HG03469 (cell line): ENCODE results near the gene NES.
"Not testable (repeated sequence)": the region's sequence is repeated elsewhere in the genome, so short reads cannot be mapped to it uniquely, and the experiment has no call there.

Experiments used
- ATAC-seq: cut with Tn5 transposase; IDR thresholded peaks from one replicate; pipeline ENCODE4 v1.9.1; 2021; ENCODE audit warnings: mild to moderate bottlenecking, moderate library complexity, moderate number of reproducible peaks; ENCODE audit not compliant: unreplicated experiment

NES gene

GRCh38 chr1:156648496-156648895 is 28.7 kb downstream of the NES start:
- no peak for ATAC-seq

DNA sequence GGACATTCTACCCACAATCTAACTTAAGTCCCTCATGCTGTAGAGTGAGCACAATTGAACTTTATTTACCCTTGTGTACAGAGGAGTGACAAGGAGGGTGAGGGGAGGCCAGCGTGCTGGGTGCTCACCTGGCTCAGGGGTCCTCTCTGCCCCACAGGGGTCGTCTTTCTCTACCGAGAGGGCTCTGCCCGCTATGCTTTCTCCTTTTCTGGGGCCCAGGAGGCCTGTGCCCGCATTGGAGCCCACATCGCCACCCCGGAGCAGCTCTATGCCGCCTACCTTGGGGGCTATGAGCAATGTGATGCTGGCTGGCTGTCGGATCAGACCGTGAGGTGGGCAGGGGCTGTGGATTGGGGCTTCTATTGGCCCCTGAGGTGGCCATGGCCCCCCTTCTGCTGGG is 29.9 kb downstream of the NES start:
- no peak for ATAC-seq

DNA sequence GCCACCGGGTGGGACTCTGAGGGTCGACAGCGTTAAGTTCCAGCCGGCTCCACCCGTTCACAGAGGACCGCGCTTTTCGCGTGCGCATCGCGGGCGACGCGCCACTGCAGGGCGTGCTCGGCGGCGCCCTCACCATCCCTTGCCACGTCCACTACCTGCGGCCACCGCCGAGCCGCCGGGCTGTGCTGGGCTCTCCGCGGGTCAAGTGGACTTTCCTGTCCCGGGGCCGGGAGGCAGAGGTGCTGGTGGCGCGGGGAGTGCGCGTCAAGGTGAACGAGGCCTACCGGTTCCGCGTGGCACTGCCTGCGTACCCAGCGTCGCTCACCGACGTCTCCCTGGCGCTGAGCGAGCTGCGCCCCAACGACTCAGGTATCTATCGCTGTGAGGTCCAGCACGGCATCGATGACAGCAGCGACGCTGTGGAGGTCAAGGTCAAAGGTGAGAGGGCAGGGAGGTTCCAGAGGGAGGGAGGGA is 30.4 kb downstream of the NES start:
- ATAC-seq, result no peak

DNA sequence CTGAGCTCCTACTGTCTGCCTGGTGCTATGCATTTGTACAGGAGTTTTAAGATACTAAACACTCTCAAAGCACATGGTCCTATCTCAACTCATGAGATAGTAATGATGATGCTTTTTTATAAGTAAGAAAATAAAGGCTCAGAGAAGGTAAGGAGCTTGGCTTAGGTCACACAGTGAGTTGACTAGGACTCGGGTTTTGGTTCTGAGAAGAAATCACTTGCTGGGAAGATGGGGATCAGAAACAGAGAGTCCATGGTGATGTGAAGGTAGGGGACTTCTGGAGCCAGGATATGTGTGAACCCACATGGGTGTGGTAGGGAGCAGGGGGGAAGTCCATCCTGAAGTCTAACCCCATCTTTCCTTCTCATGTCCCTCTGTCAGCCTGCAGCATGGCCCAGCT is 31.5 kb downstream of the NES start:
- ATAC-seq, result no peak

DNA sequence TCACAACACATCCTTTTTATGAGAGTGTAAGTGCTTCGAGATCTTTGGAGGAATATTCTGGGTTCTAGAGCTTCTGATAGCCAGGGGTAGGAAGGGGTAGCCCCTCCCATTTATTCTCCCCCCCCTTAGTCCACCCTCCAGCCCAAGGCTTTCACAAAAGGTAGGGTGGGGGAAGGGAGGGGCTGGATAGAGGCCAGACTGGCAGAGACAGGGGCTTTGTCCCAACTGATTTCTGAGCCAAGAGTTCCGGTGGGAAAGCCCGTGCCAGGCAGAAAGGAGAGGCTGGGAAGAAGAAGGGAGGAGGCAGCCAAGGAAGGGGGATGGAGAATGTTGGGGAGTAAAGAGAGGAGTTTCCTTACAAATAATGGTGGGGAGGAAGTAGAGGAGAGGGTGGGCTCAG is 32.2 kb downstream of the NES start:
- ATAC-seq, result no peak

GRCh38 chr1:156644640-156645039 is 32.6 kb downstream of the NES start:
- ATAC-seq, result no peak

GRCh38 chr1:156644146-156644545 is 33.1 kb downstream of the NES start:
- ATAC-seq, result no peak

GRCh38 chr1:156643778-156644092 is 33.5 kb downstream of the NES start:
- ATAC-seq, result no peak

DNA sequence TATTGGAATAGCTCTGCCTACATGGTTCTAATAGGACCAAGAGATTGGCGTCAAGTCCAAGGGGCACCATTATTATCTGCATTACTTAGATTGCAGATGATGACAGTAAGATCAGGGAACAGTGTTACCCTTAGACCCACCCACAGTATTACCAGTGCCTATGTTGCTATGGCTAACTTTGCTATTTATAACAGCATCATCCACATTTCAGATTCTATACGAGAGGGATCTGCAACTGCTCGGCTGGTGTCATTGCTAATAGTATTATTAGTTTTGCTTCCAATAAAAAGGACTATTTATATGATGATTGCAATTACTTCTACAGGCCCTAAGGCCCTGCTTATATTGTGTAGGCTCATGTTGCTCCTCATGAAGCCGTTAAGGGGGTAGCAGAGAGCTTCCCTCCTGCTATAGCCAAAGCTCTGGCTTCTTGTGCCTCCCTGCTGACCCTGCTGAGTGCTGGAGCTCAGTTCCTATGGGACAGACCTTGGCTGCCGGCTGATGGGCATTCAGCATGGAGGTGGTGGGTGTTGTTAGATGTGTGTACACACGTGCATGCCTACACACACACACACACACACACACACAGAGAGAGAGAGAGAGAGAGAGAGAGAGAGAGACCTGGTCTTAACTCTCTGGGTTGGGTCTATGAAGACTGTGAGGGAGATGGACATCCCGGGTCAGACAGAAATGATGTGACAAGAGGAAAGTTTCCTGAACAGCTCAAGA is 34.0 kb downstream of the NES start:
- ATAC-seq, result no peak

- ATAC-seq, result no peak
These were observed 34.8 kb downstream of the NES start for GRCh38 chr1:156642265-156643048.

GRCh38 chr1:156641761-156642264 is 35.4 kb downstream of the NES start, which contains the start of gene BCAN:
TSS of gene BCAN (plus strand) at chr1:156642117. CDS start at chr1:156646055, 3,938 bp downstream.
- ATAC-seq, result no peak

GRCh38 chr1:156640842-156641706 is 36.1 kb downstream of the NES start:
- no peak for ATAC-seq

GRCh38 chr1:156639601-156640101 is 37.6 kb downstream of the NES start:
- ATAC-seq, result no peak

DNA sequence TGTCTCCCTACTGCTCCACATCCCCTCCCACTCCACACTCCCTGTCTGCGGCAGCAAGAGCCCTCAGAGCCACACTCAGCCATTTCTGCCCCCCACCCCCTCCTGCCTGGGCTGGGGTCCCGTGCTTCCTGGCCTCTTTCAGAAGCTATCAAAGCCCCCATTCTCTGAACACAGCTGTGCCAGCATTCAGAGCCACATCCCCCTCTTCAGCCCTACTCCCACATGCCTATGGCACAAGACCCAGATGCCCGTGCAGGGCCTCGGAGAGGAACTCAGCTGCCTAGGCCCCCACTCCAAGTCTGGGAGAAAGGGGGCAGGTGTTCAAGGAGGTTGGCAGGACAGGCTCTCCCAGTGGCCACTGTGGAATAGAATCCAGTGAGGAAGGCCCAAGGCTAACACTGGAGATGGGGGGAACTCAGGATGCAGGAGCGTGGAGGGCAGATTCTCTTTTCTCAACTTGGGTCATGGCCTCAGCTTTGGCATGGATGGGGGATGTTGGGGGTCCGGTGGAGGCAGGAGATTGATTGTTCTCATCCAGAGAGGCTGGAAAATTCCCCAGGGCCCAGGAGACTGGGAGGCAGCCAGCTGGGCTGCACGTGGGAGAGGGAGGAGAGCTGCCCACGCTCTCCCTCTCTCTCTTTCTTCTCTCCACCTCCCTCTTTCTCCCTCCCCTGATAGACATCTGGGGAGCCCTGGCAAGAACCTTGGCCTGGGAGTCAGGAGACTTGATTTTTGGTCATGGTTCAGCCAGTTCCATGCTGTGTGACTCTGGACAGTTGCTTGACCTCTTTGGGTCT is 38.8 kb downstream of the NES start:
- no peak for ATAC-seq

- ATAC-seq, result no peak
These were observed 44.9 kb downstream of the NES start for GRCh38 chr1:156632355-156632754.

DNA sequence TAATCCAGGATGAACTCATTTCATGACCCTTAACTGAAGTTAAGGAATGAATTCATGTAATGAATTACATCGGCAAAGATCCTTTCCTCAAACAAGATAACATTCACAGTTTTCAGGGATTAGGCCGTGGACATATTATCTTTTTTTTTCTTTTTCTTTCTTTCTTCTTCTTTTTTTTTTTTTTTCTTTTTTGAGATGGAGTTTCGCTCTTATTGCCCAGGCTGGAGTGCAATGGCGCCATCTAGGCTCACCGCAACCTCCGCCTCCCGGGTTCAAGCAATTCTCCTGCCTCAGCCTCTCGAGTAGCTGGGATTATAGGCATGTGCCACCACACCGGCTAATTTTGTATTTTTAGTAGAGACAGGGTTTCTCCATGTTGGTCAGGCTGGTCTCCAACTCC is 46.1 kb downstream of the NES start:
- not testable (repeated sequence) for ATAC-seq

DNA sequence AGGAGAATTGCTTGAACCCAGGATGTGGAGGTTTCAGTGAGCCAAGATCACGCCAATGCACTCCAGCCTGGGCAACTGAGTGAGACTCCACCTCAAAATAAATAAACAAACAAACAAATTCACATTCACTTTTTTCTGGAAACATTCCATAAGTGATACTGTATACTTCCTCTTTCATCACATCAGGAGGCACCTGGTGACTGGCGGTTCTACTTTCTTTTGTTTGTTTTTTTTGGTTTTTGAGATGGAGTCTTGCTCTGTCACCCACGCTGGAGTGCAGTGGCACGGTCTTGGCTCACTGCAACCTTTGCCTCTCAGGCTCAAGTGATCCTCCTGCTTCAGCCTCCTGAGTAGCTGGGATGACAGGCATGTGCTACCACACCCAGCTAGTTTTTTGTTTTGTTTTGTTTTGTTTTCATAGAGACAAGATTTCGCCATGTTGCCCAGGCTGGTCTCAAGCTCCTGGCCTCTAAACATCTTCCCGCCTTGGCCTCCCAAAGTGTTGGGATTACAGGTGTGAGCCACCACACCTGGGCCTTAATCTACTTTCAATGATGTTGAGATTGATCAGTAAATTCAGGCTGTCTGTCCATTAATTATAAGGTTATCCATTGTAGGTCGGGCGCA is 47.3 kb downstream of the NES start:
- ATAC-seq, result no peak

DNA sequence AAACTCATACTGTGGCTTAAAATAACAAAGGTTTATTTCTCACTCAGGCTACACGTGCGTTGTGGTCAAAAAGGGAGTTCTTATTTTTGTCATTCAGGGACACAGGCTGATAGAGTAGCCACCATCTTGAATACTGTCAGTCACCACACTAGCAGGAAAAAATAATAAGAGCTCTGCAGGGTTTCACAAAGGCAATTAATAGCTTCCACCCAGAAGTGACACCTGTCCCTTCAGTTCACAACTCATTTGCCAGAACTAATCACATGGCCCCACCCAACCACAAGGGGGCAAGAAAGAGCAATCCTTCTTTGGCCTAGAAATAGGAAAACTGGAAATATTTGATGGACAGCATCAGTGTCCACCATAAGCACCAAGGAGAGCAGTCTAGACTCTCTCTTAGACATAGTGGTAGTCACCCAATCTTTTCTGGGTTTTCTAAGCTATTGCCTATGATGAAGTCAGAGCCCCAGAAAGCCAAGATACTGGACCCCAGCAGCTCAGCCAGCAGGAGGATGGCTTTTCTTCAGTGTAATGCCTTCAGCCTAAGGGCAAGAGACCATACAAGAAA is 49.8 kb downstream of the NES start:
- no peak for ATAC-seq

DNA sequence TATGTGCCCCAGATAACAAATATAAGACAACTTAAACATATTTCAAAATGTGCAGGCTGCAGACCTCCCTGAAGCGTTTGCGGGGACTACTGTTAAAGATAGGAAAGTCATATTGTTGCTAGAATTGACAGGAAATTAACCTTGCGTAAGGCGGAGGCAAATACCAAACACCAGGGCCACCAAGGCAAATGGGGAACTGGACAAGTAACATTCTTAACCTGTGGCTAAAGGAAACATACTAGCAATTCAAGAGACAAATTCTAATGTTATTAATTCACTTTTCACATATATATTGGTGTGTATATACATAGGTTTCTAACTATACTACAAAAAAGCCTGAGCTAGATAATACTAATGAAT is 51.1 kb downstream of the NES start:
- no peak for ATAC-seq
